Stimulated activated CD4-positive, alpha-beta T cell treated with anti-CD3 and anti-CD28 coated beads, Interleukin-15, amount 100 ng/mL, for 24 hours (primary cell): ENCODE data around the gene SP140L.
"Not testable (repeated sequence)": the region's sequence is repeated elsewhere in the genome, so short reads cannot be mapped to it uniquely, and the experiment has no call there.

Experiments
- DNase-seq: peaks from one replicate; pipeline ENCODE4 v3.0.0-alpha.2; 2020

SP140L gene

DNA sequence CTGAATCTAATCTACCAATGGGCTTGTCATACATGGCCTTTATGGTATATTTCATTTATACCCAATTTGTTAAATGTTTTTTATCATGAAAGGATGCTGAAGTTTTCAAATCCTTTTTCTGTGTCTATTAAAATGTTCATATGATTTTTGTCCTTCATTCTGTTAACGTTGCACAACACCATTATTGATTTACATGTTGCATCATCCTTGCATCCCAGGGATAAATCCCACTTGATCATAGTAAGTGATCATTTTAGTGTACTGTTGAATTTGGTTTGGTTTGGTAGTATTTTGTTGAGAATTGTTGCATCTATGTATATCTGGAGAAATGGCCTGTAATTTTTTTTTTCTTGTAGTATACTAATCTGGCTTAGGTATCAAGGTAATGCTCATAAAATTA lies 98.4 kb downstream of the SP140L start:
- DNase-seq = no peak

DNA sequence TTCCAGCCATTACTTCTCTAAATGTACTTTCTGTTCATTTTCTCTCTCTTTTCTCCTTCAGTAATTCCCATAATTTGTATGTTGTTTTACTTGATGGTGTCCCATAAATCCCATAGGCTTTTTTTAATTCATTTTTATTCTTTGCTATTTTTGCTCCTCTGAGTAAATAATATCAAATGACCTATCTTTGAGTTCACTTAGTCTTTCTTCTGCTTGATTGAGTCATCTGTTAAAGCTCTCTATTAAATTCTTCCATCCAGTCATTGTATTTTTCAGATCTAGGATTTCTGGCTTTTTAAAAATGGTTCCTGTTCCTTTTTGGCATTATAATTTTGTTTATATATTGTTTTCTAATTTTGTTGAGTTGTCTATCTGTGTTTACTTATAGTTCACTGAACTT lies 102.5 kb downstream of the SP140L start:
- DNase-seq = no peak

DNA sequence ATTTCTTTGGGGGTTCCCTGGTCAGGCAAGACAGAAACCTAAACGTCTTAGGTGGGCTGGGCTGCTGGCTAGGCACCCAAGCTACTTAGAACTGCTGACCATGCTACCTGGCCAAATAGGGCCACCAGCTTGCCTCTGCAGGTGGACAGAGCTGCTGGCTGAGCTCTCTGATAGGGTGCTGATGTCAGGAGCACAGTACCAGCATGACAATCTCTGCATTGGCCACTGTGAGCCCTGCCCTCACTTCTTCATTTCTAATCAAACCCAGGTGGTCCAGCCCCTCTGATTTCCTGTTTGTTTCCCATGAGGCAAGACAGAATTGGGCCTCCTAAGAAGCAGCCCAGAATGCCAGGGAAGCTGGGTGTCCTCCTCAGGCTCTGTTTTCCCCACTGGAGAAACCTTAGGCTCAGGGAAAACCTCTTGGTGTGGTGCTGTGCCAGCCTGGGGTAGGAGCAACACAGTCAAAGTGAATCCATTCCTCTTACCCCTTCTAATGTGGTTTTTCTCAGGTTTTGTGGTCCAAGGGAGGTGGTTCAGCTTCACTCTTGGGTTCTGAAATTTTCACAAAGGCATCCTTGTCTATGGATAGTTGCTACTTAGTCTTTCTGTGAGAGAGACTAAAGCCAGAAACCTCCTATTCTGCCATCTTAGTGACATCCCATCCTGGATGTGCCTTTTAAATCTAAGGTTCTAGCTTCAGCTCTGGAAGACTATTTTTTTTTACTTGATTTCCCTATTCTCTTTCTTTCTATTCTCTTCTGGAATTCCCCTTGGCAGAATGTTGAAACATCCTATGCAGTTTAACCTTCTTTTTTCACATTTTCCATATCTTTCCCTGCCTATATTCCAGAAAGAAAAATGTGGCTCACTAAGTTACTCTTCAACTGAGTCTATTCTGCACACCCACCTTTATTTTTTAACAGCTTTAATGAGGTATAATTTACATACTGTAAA lies 104.2 kb downstream of the SP140L start:
- no peak for DNase-seq

DNA sequence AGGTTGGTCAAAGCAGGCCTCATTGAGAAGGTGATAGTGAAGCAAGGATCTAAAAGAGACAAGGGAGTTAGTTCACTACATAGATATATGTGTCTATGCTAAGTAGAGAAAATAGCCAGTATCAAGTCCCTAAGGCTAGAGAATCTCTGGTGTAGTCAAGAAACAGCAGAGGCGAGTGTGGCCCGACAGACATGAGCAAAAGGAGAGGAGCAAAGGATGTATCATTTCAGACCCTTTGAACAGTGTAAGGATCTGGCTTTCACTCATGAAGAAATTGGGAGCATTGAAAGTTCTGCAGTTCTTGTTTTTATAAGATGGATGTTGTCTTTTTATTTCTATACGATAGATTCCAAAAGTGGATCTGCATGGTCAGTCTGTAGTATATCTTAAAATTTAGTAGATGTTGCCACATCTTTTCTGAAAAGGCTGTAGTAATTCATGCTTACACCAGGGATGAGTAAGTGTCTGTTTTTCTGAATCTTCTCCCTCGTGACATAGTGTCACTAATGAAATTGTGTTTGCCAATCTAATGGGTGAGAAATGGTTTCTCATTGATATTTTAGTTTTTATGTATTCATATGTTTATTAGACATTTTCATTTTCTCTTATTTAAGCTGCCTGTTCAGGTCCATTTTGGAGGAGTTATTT lies 107.8 kb downstream of the SP140L start:
- no peak for DNase-seq

DNA sequence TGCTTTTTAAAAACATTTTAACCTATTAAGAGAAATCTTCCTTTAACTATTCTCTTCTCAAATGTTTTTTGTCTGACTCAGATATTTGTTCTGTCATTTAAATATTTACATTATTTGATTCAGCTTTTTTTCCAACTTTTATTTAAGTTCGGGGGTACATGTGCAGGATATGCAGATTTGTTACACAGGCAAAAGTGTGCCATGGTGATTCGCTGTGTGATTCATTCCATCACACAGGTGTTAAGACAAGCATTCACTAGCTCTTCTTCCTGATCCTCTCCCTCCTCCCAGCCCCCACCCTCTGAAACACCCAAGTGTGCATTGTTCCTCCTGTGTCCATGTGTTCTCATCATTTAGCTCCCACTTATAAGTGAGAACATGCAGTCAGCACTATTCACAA lies 108.4 kb downstream of the SP140L start:
- no peak for DNase-seq

DNA sequence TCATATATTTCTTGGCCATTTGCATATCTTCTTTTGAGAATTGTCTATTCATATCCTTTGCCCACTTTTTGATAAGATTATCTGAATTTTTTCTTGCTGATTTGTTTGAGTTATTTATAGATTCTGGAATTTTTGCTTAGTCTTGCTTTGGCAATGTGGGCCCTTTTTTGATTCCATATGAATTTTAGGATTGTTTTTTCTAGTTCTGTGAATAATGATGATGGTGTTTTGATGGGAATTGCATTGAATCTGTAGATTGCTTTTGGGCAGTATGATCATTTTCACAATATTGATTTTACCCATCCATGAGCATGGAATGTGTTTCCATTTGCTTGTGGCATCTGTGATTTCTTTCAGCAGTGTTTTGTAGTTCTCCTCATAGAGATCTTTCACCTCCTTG lies 112.1 kb downstream of the SP140L start:
- DNase-seq = not testable (repeated sequence)

DNA sequence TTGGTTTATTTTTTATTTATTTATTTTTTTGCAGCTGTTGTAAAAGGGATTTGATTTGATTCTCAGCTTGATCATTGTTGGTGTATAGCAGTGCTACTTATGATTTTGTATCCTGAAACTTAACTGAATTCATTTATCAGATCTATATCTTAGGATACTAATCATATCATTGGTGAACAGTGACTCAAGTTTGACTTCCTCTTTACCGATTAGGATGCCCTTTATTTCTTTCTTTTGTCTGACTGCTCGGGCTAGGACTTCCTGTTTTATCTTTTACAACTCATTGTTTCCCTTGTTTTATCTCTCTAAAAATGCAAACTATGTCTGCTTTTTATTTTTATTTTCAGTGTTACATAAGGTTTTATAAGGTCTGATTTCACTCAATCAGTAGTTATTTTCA lies 112.6 kb downstream of the SP140L start:
- DNase-seq = no peak

DNA sequence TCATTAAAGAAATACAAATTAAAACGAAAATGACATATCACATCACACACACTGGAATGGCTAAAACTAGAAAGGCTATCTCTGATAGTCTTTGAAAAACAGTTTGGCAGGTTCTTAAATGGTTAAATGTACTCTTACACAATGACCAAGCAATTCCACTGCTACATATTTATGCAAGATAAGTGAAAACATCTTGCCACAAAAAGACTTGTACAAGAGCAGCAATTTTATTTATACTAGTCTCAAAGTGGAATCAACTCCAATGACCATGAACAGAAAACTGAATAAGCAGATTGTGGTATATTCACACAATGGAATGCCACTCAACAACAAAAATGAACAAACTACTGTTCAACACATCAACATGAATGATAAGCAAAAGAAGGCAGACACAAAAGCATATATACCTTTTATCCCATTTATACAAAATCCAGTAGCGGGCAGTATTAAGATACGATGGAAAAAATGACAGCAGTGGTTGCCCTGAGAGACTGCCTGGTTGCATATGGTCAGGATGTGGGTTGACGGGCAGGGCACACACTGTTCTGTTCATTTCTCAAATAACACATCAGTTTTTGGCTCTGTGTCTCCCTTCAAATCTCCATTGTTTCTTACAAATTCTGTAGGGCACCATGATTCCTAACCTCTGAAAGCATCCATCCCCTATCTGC lies 114.4 kb downstream of the SP140L start:
- DNase-seq = peak; percentile 58

DNA sequence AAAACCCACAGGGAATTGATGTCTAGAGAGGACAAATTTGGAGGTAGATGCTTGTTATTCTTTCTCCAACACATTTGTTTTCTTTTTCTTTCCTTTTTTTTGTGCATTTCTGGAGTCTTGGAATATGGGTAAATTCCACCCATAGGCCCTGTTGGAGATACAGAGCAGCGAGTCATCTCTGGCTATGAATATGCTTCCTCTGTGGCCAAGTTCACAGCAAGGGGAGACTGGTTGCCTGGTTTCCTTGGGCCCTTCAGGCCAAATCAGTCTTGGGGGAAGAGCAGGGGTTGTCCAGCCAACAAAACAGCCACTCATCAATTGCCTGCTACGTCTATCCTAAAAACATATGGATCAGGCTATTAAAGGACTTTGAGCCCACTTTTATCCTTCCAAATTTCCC lies 116.5 kb downstream of the SP140L start:
- DNase-seq = no peak

DNA sequence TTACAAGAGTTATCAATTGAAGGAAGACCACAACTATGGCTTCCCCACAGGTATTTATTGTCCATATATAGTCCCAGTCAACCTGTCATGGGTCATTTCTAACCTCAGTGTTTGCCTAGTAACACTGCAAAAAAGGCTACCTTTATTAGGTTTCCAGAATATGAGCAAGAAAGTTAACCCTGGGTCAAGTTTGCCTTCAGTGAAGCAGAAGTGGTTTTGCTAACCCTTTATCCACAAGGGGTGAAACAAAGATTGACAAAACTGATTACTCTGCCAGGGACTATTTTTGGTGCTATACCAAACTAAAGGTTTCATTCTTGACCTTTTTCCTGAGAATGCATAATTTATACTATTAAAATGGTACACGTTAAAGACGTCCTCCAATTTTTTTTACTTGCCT lies 117.8 kb downstream of the SP140L start:
- no peak for DNase-seq

DNA sequence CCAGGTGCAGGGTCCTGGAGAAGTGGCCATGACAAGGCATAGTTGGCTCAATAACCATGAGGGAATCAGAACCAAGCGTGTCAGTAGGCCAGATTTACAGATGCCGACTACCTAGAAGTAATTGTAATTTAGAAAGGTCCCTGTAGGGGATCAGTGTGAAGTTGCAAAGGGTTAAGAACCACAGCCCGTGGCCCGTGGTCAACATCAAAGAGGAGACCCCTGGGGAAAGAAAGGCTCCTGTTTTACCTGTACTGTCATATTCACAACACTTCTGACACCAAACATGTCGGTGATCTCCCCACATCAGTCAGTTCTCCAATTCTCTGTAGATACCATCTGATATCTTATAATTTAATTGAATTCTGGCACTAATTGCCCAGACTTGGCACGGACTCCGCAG lies 120.0 kb downstream of the SP140L start:
- DNase-seq = no peak

DNA sequence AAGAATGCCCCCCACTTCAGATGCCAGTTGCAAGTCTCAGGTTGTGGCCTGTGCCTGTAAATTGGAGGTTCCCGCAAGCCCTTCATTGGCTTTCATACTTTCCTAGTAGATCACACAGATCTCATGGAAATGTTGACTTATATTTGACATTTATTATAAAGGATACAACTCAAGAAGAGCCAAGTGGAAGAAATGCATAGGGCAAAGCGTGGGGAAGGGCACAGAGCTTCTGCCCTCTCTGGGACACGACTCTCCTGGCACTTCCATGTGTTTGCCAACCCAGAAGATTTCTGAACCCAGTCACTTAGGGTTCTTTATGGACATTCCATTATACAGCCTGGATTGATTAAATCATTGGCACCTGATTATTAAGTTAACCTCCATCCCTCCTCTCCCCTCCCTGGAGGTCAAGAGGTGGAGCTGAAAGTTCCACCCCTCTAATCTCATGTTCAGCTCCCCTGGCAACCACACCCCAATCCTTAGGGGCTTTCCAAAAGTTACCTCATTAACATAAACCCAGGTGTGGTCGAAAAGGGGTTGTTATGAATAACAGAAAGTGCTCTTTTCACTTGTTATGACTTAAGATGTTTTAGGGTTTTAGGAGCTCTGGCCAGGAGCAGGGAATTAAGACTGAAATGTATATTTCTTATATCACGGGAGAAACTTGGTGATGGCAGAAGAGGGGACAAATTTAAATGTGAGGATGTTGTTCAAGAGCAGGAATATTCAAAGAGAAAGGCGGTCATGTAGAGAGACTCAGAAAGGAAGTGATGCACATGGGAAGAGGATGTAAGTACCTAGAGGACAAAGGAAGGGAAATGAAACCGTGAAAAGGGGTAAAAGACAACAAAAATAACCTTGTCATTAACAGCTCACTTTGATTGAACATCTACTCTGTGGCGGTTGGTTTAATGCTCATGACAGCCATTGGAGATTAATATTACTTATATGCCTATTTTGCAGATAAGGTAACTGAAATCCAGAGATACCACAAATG lies 120.8 kb downstream of the SP140L start:
- peak; percentile 47 for DNase-seq

DNA sequence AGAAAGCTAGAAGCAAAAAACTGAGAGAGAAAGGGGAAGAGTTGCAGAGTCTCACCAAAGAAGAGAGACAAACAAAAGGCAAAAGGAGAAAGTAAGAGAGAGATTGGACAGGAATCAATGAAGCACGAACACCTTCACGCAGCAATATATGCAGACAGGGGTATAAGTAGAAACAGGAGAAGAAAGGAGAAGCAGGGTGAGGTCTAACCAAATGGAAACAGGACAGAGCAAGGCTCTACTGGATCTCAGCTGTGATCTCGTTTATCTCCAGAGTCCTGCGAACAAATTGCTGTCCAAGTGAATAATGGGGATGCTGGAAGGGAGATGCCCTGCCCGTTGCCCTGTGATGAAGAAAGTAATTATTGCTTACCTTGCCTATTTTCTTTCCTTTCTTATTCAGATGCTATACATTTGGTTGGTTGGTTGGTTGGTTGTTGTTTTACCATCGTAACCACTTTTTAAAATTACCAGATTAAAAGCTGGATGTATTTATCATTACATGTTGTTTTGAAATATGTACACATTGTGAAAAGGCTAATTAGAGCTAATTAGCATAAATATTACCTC lies 123.0 kb downstream of the SP140L start:
- no peak for DNase-seq

DNA sequence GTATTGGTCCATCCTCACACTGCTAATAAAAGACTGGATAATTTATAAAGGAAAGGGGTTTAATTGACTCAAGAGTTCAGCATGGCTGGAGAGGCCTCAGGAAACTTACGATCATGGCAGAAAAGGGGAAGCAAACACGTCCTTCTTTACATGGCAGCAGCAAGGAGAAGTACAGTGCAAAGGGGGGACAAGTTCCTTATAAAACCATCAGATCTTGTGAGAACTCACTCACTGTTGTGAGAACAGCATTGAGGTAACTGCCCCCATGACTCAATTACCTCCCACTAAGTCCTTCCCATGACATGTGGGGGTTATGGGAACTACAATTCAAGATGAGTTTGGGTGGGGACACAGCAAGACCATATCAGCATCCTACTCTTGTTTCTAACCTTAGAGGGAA lies 126.0 kb downstream of the SP140L start:
- no peak for DNase-seq
